ENCODE data around the gene ETHE1.

DNA sequence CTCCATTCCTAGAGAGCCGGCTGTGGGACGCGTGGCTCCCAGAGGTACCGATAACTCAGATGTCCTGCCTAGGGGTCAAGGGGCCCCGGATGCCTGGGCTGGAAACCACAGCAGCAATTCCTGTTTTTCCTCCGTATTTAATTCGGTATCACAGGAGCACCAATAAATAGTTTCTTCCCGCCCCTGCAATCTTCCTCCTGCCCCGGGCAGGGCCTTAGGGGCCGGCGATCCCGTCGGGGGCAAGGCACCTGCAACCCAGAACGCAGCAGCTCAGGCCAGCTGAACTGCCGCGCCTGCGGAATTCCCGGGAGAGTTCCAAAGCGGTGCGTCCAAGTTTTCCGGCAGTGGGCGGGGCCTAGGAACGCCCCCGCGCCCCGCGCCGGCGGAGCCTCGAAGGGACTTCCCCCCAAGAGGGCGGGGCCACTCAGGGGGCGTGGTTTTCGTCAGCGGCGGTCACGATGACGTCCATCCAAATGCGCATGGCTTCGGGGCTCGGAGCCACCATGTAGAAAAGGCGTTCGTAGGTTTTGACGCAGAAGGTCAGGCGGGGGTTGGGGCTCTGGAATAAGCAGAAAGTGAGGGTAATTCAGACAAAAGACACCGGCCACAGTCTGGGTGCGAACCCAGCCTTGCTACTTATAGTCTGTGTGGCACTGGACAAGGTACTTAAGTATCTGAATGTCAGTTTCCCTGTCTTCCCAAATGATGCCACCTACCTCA is 51.9 kb downstream of the ETHE1 start:
- TF ChIP-seq, protein P1, sequence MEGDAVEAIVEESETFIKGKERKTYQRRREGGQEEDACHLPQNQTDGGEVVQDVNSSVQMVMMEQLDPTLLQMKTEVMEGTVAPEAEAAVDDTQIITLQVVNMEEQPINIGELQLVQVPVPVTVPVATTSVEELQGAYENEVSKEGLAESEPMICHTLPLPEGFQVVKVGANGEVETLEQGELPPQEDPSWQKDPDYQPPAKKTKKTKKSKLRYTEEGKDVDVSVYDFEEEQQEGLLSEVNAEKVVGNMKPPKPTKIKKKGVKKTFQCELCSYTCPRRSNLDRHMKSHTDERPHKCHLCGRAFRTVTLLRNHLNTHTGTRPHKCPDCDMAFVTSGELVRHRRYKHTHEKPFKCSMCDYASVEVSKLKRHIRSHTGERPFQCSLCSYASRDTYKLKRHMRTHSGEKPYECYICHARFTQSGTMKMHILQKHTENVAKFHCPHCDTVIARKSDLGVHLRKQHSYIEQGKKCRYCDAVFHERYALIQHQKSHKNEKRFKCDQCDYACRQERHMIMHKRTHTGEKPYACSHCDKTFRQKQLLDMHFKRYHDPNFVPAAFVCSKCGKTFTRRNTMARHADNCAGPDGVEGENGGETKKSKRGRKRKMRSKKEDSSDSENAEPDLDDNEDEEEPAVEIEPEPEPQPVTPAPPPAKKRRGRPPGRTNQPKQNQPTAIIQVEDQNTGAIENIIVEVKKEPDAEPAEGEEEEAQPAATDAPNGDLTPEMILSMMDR (IDR thresholded peaks at IDR 0.05): no peak
- peak; percentile 74 for TF ChIP-seq POLR2A (IDR thresholded peaks at IDR 0.05)
- TF ChIP-seq POLR2AphosphoS5 (IDR thresholded peaks at IDR 0.05): peak; percentile 97
